ENCODE data around the gene COTL1. TPM values are rescaled to one million over a fixed set of nuclear protein-coding genes. Genes with fewer than 3 reads are reported as not detected.

COTL1 gene
- total RNA-seq, 1 experiment from 2014 or later: 168 TPM

GRCh38 chr16:84596801-84597527, 20.9 kb downstream of the COTL1 start:
- no peak for DNase-seq (ENCODE audit: low read depth)

GRCh38 chr16:84596161-84596560, 21.7 kb downstream of the COTL1 start:
- no peak for DNase-seq (ENCODE audit: low read depth)

GRCh38 chr16:84595052-84595481, 22.8 kb downstream of the COTL1 start:
- DNase-seq (ENCODE audit: low read depth): no peak

GRCh38 chr16:84594725-84595038, 23.2 kb downstream of the COTL1 start:
- DNase-seq (ENCODE audit: low read depth): no peak

- DNase-seq (ENCODE audit: low read depth): no peak
These were observed 23.8 kb downstream of the COTL1 start for GRCh38 chr16:84593825-84594724.

GRCh38 chr16:84592718-84593117, 25.2 kb downstream of the COTL1 start:
- DNase-seq (ENCODE audit: low read depth): no peak

GRCh38 chr16:84589975-84590719, 27.7 kb downstream of the COTL1 start:
- no peak for DNase-seq (ENCODE audit: low read depth)

- no peak for DNase-seq (ENCODE audit: low read depth)
These were observed 28.9 kb downstream of the COTL1 start for GRCh38 chr16:84588991-84589390.

- DNase-seq (ENCODE audit: low read depth): no peak
These were observed 32.0 kb downstream of the COTL1 start for GRCh38 chr16:84585886-84586285.

GRCh38 chr16:84585467-84585866, 32.4 kb downstream of the COTL1 start:
- no peak for DNase-seq (ENCODE audit: low read depth)

GRCh38 chr16:84584678-84585077, 33.2 kb downstream of the COTL1 start:
- no peak for DNase-seq (ENCODE audit: low read depth)

GRCh38 chr16:84583995-84584394, 33.9 kb downstream of the COTL1 start:
- no peak for DNase-seq (ENCODE audit: low read depth)

GRCh38 chr16:84582958-84583516, 34.8 kb downstream of the COTL1 start:
- DNase-seq (ENCODE audit: low read depth): peak; percentile 28

- no peak for DNase-seq (ENCODE audit: low read depth)
These were observed 36.7 kb downstream of the COTL1 start for GRCh38 chr16:84581158-84581557.

- no peak for DNase-seq (ENCODE audit: low read depth)
These were observed 37.9 kb downstream of the COTL1 start for GRCh38 chr16:84579936-84580335.

- no peak for DNase-seq (ENCODE audit: low read depth)
These were observed 39.2 kb downstream of the COTL1 start for GRCh38 chr16:84578538-84579126.

GRCh38 chr16:84577034-84577803, 40.7 kb downstream of the COTL1 start:
- DNase-seq (ENCODE audit: low read depth): no peak

- DNase-seq (ENCODE audit: low read depth): no peak
These were observed 42.0 kb downstream of the COTL1 start for GRCh38 chr16:84575914-84576313.

GRCh38 chr16:84574191-84574590, 43.7 kb downstream of the COTL1 start:
- DNase-seq (ENCODE audit: low read depth): no peak

GRCh38 chr16:84572096-84572495, 45.8 kb downstream of the COTL1 start:
- DNase-seq (ENCODE audit: low read depth): no peak

GRCh38 chr16:84571506-84571905, 46.4 kb downstream of the COTL1 start:
- no peak for DNase-seq (ENCODE audit: low read depth)

All from RPMI7951 (cell line).